Neural progenitor cell (in vitro differentiated cells): Measurements from ENCODE around the gene RPTOR.

Experiments used
- EZH2phosphoT487 ChIP-seq: fragments of 200-600 bp; sonication (generic); IDR thresholded peaks from 2 replicates; pipeline ENCODE4 v1.6.1; 2017; ENCODE audit warnings: antibody characterized with exemption
- TF ChIP-seq, protein P1 (sequence below): fragments of 200-600 bp; sonication (generic); IDR thresholded peaks from 2 replicates; pipeline ENCODE4 v1.5.1; 2017; ENCODE audit warnings: antibody characterized with exemption, mild to moderate bottlenecking

- TF ChIP-seq, protein P1, sequence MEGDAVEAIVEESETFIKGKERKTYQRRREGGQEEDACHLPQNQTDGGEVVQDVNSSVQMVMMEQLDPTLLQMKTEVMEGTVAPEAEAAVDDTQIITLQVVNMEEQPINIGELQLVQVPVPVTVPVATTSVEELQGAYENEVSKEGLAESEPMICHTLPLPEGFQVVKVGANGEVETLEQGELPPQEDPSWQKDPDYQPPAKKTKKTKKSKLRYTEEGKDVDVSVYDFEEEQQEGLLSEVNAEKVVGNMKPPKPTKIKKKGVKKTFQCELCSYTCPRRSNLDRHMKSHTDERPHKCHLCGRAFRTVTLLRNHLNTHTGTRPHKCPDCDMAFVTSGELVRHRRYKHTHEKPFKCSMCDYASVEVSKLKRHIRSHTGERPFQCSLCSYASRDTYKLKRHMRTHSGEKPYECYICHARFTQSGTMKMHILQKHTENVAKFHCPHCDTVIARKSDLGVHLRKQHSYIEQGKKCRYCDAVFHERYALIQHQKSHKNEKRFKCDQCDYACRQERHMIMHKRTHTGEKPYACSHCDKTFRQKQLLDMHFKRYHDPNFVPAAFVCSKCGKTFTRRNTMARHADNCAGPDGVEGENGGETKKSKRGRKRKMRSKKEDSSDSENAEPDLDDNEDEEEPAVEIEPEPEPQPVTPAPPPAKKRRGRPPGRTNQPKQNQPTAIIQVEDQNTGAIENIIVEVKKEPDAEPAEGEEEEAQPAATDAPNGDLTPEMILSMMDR = no peak
- no peak for TF ChIP-seq EZH2phosphoT487
Measured at GRCh38 chr17:80768936-80769335, 224.3 kb downstream of the RPTOR start.
